Neuronal stem cell (in vitro differentiated cells): ENCODE data around the gene HJV.

Experiments
- DNase-seq: peaks from one replicate; pipeline ENCODE4 v3.0.0-alpha.2; 2013; ENCODE audit warnings: low spot score
- H2AFZ ChIP-seq: one replicate; pipeline ENCODE4 v1.6.1; 2013; ENCODE audit warnings: mild to moderate bottlenecking, low read length, inconsistent platforms
- H2AK5ac ChIP-seq: 2 replicates; pipeline ENCODE4 v1.6.1; 2013; ENCODE audit warnings: low read depth, mild to moderate bottlenecking, inconsistent platforms, low read length, moderate library complexity, mixed read lengths
- H2BK120ac ChIP-seq: 2 replicates; pipeline ENCODE4 v1.6.1; 2013; ENCODE audit warnings: low read depth, mild to moderate bottlenecking, inconsistent platforms, low read length, moderate library complexity, mixed read lengths
- H2BK12ac ChIP-seq: one replicate; pipeline ENCODE4 v1.6.1; 2013; ENCODE audit warnings: low read length, inconsistent platforms
- H2BK15ac ChIP-seq: 2 replicates; pipeline ENCODE4 v1.6.1; 2013; ENCODE audit warnings: mild to moderate bottlenecking, low read length, inconsistent platforms, mixed read lengths
- H2BK5ac ChIP-seq: one replicate; pipeline ENCODE4 v1.6.1; 2013; ENCODE audit warnings: inconsistent platforms, mild to moderate bottlenecking, low read length, moderate library complexity
- H3K14ac ChIP-seq: one replicate; pipeline ENCODE4 v1.6.1; 2013; ENCODE audit warnings: low read length, inconsistent platforms
- H3K18ac ChIP-seq: 2 replicates; pipeline ENCODE4 v1.6.1; 2013; ENCODE audit warnings: low read length, inconsistent platforms
- H3K23ac ChIP-seq: 2 replicates; pipeline ENCODE4 v1.6.1; 2013; ENCODE audit warnings: low read depth, mild to moderate bottlenecking, mixed read lengths, low read length, inconsistent platforms; ENCODE audit not compliant: poor library complexity
- H3K27ac ChIP-seq: replicated peaks from 3 replicates; pipeline ENCODE4 v1.5.1; 2013; ENCODE audit warnings: low read length, inconsistent platforms
- H3K27me3 ChIP-seq, 3 experiments: 2 replicates each; pipeline ENCODE4 v1.6.1; 2013; ENCODE audit warnings: low read length in 3 of 3, mild to moderate bottlenecking in 2 of 3, inconsistent platforms in 1 of 3, low read depth in 1 of 3, mixed read lengths in 1 of 3, moderate library complexity in 1 of 3; ENCODE audit not compliant: control insufficient read depth in 3 of 3, insufficient read depth in 3 of 3
- H3K36me3 ChIP-seq, 2 donors: replicated peaks in 1 of 2; 2 replicates each; pipeline ENCODE4 v1.6.1; 2013; ENCODE audit warnings: low read length in 2 of 2; ENCODE audit not compliant: control insufficient read depth in 2 of 2, insufficient read depth in 2 of 2
- H3K4ac ChIP-seq: 2 replicates; pipeline ENCODE4 v1.6.1; 2013; ENCODE audit warnings: inconsistent platforms, mild to moderate bottlenecking, low read length, moderate library complexity
- H3K4me1 ChIP-seq, 2 donors: 1 replicate in 1 of 2; 2 replicates in 1 of 2; pipeline ENCODE4 v1.6.1; 2013; ENCODE audit warnings: low read length in 2 of 2, low read depth in 1 of 2; ENCODE audit not compliant: control insufficient read depth in 2 of 2, insufficient read depth in 1 of 2
- H3K4me2 ChIP-seq: one replicate; pipeline ENCODE4 v1.6.1; 2013; ENCODE audit warnings: mild to moderate bottlenecking, low read length, inconsistent platforms; ENCODE audit not compliant: insufficient read depth, poor library complexity, severe bottlenecking
- H3K4me3 ChIP-seq, 2 donors: 2 replicates each; pipeline ENCODE4 v1.5.1; 2013; ENCODE audit warnings: low read length in 2 of 2, mild to moderate bottlenecking in 2 of 2, inconsistent platforms in 1 of 2, moderate library complexity in 1 of 2
- H3K79me1 ChIP-seq: one replicate; pipeline ENCODE4 v1.6.1; 2013; ENCODE audit warnings: low read depth, mild to moderate bottlenecking, inconsistent platforms, low read length, moderate library complexity
- H3K9ac ChIP-seq: one replicate; pipeline ENCODE4 v1.6.1; 2013; ENCODE audit warnings: mild to moderate bottlenecking, low read depth, low read length, inconsistent platforms; ENCODE audit not compliant: poor library complexity
- H3K9me3 ChIP-seq, 2 donors: replicated peaks in 1 of 2; 2 replicates each; pipeline versions ENCODE3 to v1.6.1; 2013; ENCODE audit warnings: low read length in 2 of 2, mild to moderate bottlenecking in 2 of 2, inconsistent platforms in 1 of 2, low read depth in 1 of 2, mixed read lengths in 1 of 2, moderate library complexity in 1 of 2; ENCODE audit not compliant: control insufficient read depth in 2 of 2, insufficient read depth in 1 of 2
- H4K8ac ChIP-seq: one replicate; pipeline ENCODE4 v1.6.1; 2013; ENCODE audit warnings: low read depth, mild to moderate bottlenecking, inconsistent platforms, low read length, moderate library complexity
- H4K91ac ChIP-seq: one replicate; pipeline ENCODE4 v1.6.1; 2013; ENCODE audit warnings: low read length, low read depth, mild to moderate bottlenecking, inconsistent platforms; ENCODE audit not compliant: poor library complexity
- WGBS, 2 donors: extraction: QIAGEN DNeasy Blood & Tissue Kit; methylation state at CpG; one replicate each; pipeline ENCODE4 v1.1.7; 2013; ENCODE audit warnings: missing lambda C conversion rate in 2 of 2, mixed read lengths in 1 of 2; ENCODE audit not compliant: insufficient read length in 2 of 2, insufficient replicate concordance in 1 of 2; ENCODE audit errors: extremely low coverage in 2 of 2; 5-methylcytosine and 5-hydroxymethylcytosine counted together

The HJV gene

GRCh38 chr1:145994391-145995120 lies 27.0 kb downstream of the HJV start:
- H3K79me1 ChIP-seq: no peaks in the 10 kb centered on the region
- no peak overlapping the region for H3K27ac ChIP-seq
- no peak overlapping the region for H2AFZ ChIP-seq
- peak overlapping the region; percentile 27 for H3K4me2 ChIP-seq
- peaks cover 17 to 41% of the 10 kb centered on the region in 2 donors for H3K36me3 ChIP-seq
- H2BK12ac ChIP-seq: no peak overlapping the region
- no peaks in the 10 kb centered on the region for H3K27me3 ChIP-seq
- peaks cover 0 to 9% of the 10 kb centered on the region in 2 donors for H3K9me3 ChIP-seq
- H2BK120ac ChIP-seq: no peak overlapping the region
- no peak overlapping the region for H4K91ac ChIP-seq
- H2BK5ac ChIP-seq: no peak overlapping the region
- no peak overlapping the region for H2BK15ac ChIP-seq
- H2AK5ac ChIP-seq: no peak overlapping the region
- H4K8ac ChIP-seq: no peak overlapping the region
- DNase-seq: no peak
- H3K9ac ChIP-seq: no peak overlapping the region
- peaks cover 10 to 26% of the 10 kb centered on the region in 2 donors for H3K4me1 ChIP-seq
- no peak overlapping the region for H3K4ac ChIP-seq
- no peak overlapping the region for H3K14ac ChIP-seq
- no peak overlapping the region for H3K18ac ChIP-seq
- no peak overlapping the region for H3K23ac ChIP-seq
- no CpG with 5 or more reads among the region's 10 CpGs for WGBS, 2 donors
- H3K4me3 ChIP-seq: peak overlapping the region; percentile 82 to 91

GRCh38 chr1:145993618-145994390 lies 27.7 kb downstream of the HJV start:
- Histone ChIP-seq H3K9ac (no peak overlapping the region), H3K4me1 (peaks cover 9 to 26% of the 10 kb centered on the region in 2 donors), H3K9me3 (peaks cover 0 to 9% of the 10 kb centered on the region in 2 donors), H2BK12ac (no peak overlapping the region), H3K4me2 (no peak overlapping the region), H3K4me3 (peak overlapping the region in 1 of 2 donors; percentile 91), H4K8ac (no peak overlapping the region), H4K91ac (no peak overlapping the region), H3K27ac (no peak overlapping the region), H3K18ac (no peak overlapping the region), H3K36me3 (peaks cover 17 to 41% of the 10 kb centered on the region in 2 donors), H3K4ac (no peak overlapping the region), H2BK5ac (no peak overlapping the region), H3K79me1 (no peaks in the 10 kb centered on the region), H3K23ac (no peak overlapping the region), H2AK5ac (no peak overlapping the region), H2BK120ac (no peak overlapping the region), H2AFZ (no peak overlapping the region), H2BK15ac (no peak overlapping the region), H3K27me3 (no peaks in the 10 kb centered on the region), H3K14ac (no peak overlapping the region)
- no peak for DNase-seq
- WGBS, 2 donors: no CpG with 5 or more reads among the region's 6 CpGs

- H3K79me1 ChIP-seq: no peaks in the 10 kb centered on the region
- H3K9me3 ChIP-seq: peaks cover 0 to 9% of the 10 kb centered on the region in 2 donors
- no peak overlapping the region for H3K9ac ChIP-seq
- peaks cover 17 to 41% of the 10 kb centered on the region in 2 donors for H3K36me3 ChIP-seq
- peaks cover 8 to 26% of the 10 kb centered on the region in 2 donors for H3K4me1 ChIP-seq
- no peak overlapping the region for H2BK15ac ChIP-seq
- H3K14ac ChIP-seq: no peak overlapping the region
- no peaks in the 10 kb centered on the region for H3K27me3 ChIP-seq
- H2AK5ac ChIP-seq: no peak overlapping the region
- H3K18ac ChIP-seq: no peak overlapping the region
- H3K4me3 ChIP-seq: peak overlapping the region in 1 of 2 donors; percentile 91
- no peak for DNase-seq
- H3K4me2 ChIP-seq: no peak overlapping the region
- no CpG with 5 or more reads among the region's 5 CpGs for WGBS, 2 donors
- no peak overlapping the region for H3K4ac ChIP-seq
- no peak overlapping the region for H2BK5ac ChIP-seq
- H2BK120ac ChIP-seq: no peak overlapping the region
- no peak overlapping the region for H3K23ac ChIP-seq
- H2BK12ac ChIP-seq: no peak overlapping the region
- H2AFZ ChIP-seq: no peak overlapping the region
- no peak overlapping the region for H4K8ac ChIP-seq
- no peak overlapping the region for H4K91ac ChIP-seq
- H3K27ac ChIP-seq: no peak overlapping the region
These were observed 28.4 kb downstream of the HJV start for GRCh38 chr1:145992958-145993617.
